ENCODE data around the gene AP1S3. TPM values are rescaled to one million over a fixed set of nuclear protein-coding genes. Genes with fewer than 3 reads are reported as not detected.

Gene AP1S3
- total RNA-seq, 1 experiment from 2014 or later = 34.3 TPM

DNA sequence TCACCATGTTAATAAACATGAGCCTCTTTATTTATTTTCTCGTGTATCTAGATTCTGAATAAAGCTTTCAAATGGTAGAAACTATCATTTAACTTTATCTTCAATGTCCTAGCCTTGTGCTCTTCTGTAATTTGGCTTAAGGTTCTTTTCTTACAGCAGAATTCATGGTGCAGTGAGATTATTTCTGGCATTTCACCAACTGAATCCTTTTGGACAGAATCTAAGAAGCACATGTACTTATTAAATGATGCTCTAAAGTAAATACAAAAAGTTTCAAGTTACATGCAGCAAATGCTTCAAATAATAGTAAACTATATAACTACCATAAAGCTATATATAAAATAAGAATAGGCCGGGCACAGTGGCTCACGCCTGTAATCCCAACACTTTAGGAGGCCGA is 65.9 kb downstream of the AP1S3 start:
- TF ChIP-seq EZH2 (IDR thresholded peaks at IDR 0.05; ENCODE audit: low read length, unreplicated experiment) (no peak), EZH2phosphoT487 (IDR thresholded peaks at IDR 0.05; ENCODE audit: borderline replicate concordance, low read length) (no peak)
- TF ChIP-seq, protein P1, sequence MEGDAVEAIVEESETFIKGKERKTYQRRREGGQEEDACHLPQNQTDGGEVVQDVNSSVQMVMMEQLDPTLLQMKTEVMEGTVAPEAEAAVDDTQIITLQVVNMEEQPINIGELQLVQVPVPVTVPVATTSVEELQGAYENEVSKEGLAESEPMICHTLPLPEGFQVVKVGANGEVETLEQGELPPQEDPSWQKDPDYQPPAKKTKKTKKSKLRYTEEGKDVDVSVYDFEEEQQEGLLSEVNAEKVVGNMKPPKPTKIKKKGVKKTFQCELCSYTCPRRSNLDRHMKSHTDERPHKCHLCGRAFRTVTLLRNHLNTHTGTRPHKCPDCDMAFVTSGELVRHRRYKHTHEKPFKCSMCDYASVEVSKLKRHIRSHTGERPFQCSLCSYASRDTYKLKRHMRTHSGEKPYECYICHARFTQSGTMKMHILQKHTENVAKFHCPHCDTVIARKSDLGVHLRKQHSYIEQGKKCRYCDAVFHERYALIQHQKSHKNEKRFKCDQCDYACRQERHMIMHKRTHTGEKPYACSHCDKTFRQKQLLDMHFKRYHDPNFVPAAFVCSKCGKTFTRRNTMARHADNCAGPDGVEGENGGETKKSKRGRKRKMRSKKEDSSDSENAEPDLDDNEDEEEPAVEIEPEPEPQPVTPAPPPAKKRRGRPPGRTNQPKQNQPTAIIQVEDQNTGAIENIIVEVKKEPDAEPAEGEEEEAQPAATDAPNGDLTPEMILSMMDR (conservative IDR thresholded peaks at IDR 0.05; ENCODE audit: low read depth, low read length) = no peak
- no TSS peak for BruUV-seq (replicated peaks)
- H3K9me3 ChIP-seq (ENCODE audit: low read length) = no peaks in the 10 kb centered on the region
- no peak overlapping the region for H2AFZ ChIP-seq (ENCODE audit: low read length)
- H3K36me3 ChIP-seq (ENCODE audit: low read depth, low read length) = peaks cover 34% of the 10 kb centered on the region
- H3K27ac ChIP-seq (ENCODE audit: low read length) = no peak overlapping the region
- ATAC-seq = no peak
- no peaks in the 10 kb centered on the region for H4K20me1 ChIP-seq (ENCODE audit: low read length)
- intact Hi-C loops (cut with micrococcal nuclease) = no loop called here
- no peak overlapping the region for H3K4me2 ChIP-seq (ENCODE audit: low read length)
- CTCF ChIA-PET = no interaction called here
- no peaks in the 10 kb centered on the region for H3K27me3 ChIP-seq (ENCODE audit: low read length)
- H3K4me1 ChIP-seq (ENCODE audit: insufficient read depth, low read length) = no peaks in the 10 kb centered on the region
- H3K9ac ChIP-seq (ENCODE audit: low read length) = no peak overlapping the region
- no peak overlapping the region for H3K4me3 ChIP-seq (ENCODE audit: low read length)
- POLR2A ChIA-PET (ENCODE audit: unreplicated experiment) = no interaction called here
- H3K9me2 ChIP-seq (replicated peaks; ENCODE audit: low read length) = no peaks in the 10 kb centered on the region
- DNase-seq = no peak
- no peaks in the 10 kb centered on the region for H3K79me2 ChIP-seq (ENCODE audit: low read length)
- no peaks in the 10 kb centered on the region for H3F3A ChIP-seq (ENCODE audit: low read length, unreplicated experiment)

DNA sequence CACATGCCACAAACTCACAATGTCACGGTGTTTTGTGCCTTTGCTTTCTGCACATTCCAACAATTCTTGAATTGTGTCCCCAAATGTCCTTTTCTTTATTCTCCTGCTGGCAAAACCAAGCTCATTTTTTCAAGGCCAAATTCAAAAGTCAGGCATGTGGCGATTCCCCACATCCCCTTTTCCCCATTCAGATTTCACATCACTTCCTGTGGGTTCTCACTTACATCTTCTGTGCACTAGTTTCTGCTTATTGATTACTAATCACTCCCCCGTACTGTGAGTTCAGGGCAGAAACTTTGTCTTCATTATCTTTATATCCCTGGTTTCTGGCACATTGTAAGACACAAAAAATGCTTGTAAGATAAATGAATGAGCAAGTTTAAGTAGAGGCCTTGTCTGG is 69.2 kb downstream of the AP1S3 start:
- Histone ChIP-seq H3F3A (ENCODE audit: low read length, unreplicated experiment) (no peaks in the 10 kb centered on the region), H3K9ac (ENCODE audit: low read length) (no peak overlapping the region), H3K9me3 (ENCODE audit: low read length) (no peaks in the 10 kb centered on the region), H4K20me1 (ENCODE audit: low read length) (no peaks in the 10 kb centered on the region), H3K27me3 (ENCODE audit: low read length) (no peaks in the 10 kb centered on the region), H3K4me1 (ENCODE audit: insufficient read depth, low read length) (no peaks in the 10 kb centered on the region), H3K79me2 (ENCODE audit: low read length) (no peaks in the 10 kb centered on the region), H2AFZ (ENCODE audit: low read length) (no peak overlapping the region), H3K9me2 (replicated peaks; ENCODE audit: low read length) (no peaks in the 10 kb centered on the region), H3K27ac (ENCODE audit: low read length) (no peak overlapping the region), H3K4me3 (ENCODE audit: low read length) (no peak overlapping the region), H3K4me2 (ENCODE audit: low read length) (no peak overlapping the region), H3K36me3 (ENCODE audit: low read depth, low read length) (peaks cover 7% of the 10 kb centered on the region; the same call in 1 of the 2 replicates)
- ChIA-PET POLR2A (ENCODE audit: unreplicated experiment) (no interaction called here), CTCF (no interaction called here)
- DNase-seq (no peak), ATAC-seq (no peak)
- BruUV-seq (replicated peaks) = no TSS peak
- intact Hi-C loops (cut with micrococcal nuclease) = no loop called here
- no peak for TF ChIP-seq EZH2phosphoT487 (IDR thresholded peaks at IDR 0.05; ENCODE audit: borderline replicate concordance, low read length)
- no peak for TF ChIP-seq EZH2 (IDR thresholded peaks at IDR 0.05; ENCODE audit: low read length, unreplicated experiment)
- TF ChIP-seq, protein P1 (conservative IDR thresholded peaks at IDR 0.05; ENCODE audit: low read depth, low read length) = no peak

DNA sequence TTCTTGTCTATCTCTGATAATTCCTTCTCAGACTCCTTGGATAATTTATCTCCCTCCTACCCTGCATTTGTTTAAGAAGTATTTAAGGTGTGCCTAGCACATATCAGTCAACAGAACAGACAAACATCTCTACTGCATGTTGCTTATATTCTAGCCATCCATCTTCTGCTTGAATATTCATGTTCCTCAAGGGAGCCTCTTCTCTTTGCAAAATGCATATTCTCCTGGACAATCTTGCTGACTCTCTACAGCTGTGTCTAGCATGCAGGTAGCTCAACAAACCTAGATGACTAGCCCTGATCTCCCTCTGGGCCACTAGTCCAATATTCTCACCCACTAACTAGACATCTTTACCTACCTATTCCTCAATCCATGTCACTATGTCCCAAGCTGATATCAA is 70.0 kb downstream of the AP1S3 start:
- BruUV-seq (replicated peaks) = no TSS peak
- no peak overlapping the region for H3K27ac ChIP-seq (ENCODE audit: low read length)
- no peak for ATAC-seq

More for the DNA sequence above, 70.0 kb downstream of the AP1S3 start:
- Histone ChIP-seq H3K4me3 (ENCODE audit: low read length) (no peak overlapping the region), H3K79me2 (ENCODE audit: low read length) (no peaks in the 10 kb centered on the region), H4K20me1 (ENCODE audit: low read length) (no peaks in the 10 kb centered on the region), H2AFZ (ENCODE audit: low read length) (no peak overlapping the region), H3K4me1 (ENCODE audit: insufficient read depth, low read length) (no peaks in the 10 kb centered on the region), H3K27me3 (ENCODE audit: low read length) (no peaks in the 10 kb centered on the region), H3K36me3 (ENCODE audit: low read depth, low read length) (peaks cover 7% of the 10 kb centered on the region; the same call in 1 of the 2 replicates), H3F3A (ENCODE audit: low read length, unreplicated experiment) (no peaks in the 10 kb centered on the region), H3K4me2 (ENCODE audit: low read length) (no peak overlapping the region), H3K9ac (ENCODE audit: low read length) (no peak overlapping the region), H3K9me3 (ENCODE audit: low read length) (no peaks in the 10 kb centered on the region), H3K9me2 (replicated peaks; ENCODE audit: low read length) (no peaks in the 10 kb centered on the region)
- intact Hi-C loops (cut with micrococcal nuclease) = no loop called here
- no peak for TF ChIP-seq EZH2 (IDR thresholded peaks at IDR 0.05; ENCODE audit: low read length, unreplicated experiment)
- TF ChIP-seq EZH2phosphoT487 (IDR thresholded peaks at IDR 0.05; ENCODE audit: borderline replicate concordance, low read length) = no peak
- TF ChIP-seq, protein P1 (conservative IDR thresholded peaks at IDR 0.05; ENCODE audit: low read depth, low read length) = no peak
- ChIA-PET CTCF (no interaction called here), POLR2A (ENCODE audit: unreplicated experiment) (no interaction called here)
- DNase-seq = no peak

Measured in PC-3 (cell line).